Measurements from ENCODE around the gene MYO10.

MYO10 gene

DNA sequence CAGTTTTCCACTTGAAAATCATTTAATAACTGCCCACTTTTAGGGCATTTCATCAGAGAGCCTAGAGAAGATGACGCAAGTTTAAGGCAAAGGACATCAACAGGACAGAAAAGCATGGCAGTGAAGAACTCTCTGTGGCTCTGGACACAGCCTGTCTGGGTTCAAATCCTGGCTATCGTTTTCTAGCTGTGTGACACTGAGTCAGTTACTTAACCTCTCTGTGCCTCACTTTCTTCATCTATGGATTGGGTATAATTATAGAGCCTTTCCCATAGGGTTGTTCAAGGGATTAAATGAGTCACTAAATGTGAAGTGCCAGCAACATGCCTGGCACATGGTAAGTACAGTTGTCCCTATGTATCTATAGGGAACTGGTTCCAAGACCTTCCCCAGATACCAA is 6.7 kb downstream of the MYO10 start:
- no peaks in the 10 kb centered on the region for H3K4me1 ChIP-seq (ENCODE audit: control insufficient read depth, insufficient read depth, low read length)
- H3K36me3 ChIP-seq (ENCODE audit: control insufficient read depth in 2 of 2, insufficient read depth in 2 of 2, low read length in 2 of 2) = no peaks in the 10 kb centered on the region
- peaks cover 21 to 30% of the 10 kb centered on the region in 2 donors for H3K27me3 ChIP-seq (ENCODE audit: control insufficient read depth in 1 of 2, insufficient read depth in 2 of 2, low read length in 2 of 2)
- H3K27ac ChIP-seq (ENCODE audit: low read length) = no peak overlapping the region
- H3K9me3 ChIP-seq (ENCODE audit: control insufficient read depth in 2 of 2, low read length in 2 of 2) = no peaks in the 10 kb centered on the region
- no peak overlapping the region for H3K9ac ChIP-seq (ENCODE audit: low read length in 2 of 2)
- no peak overlapping the region for H3K4me3 ChIP-seq (ENCODE audit: low read length in 2 of 2)

DNA sequence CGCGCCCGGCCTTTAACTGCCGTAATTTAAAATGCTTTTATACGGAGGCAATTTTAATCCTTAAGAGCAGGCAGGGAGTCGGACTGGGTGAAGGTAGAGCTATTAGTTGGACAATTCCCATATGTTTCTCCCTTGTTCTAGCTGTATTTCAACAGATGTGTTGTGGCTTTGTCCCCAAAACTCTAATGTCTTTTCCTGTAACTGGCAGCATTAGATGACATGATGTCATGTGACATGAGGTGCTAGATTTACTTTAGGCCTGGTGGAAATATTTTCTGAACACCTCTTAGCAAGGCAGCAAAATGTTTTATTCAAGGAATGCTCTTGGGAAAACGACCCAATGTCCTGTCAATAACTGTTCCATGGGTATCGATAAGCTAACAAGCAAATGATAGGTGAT is 8.5 kb downstream of the MYO10 start:
- Histone ChIP-seq H3K27ac (ENCODE audit: low read length) (no peak overlapping the region), H3K9me3 (ENCODE audit: control insufficient read depth in 2 of 2, low read length in 2 of 2) (no peaks in the 10 kb centered on the region), H3K36me3 (ENCODE audit: control insufficient read depth in 2 of 2, insufficient read depth in 2 of 2, low read length in 2 of 2) (no peaks in the 10 kb centered on the region), H3K4me1 (ENCODE audit: control insufficient read depth, insufficient read depth, low read length) (no peaks in the 10 kb centered on the region), H3K9ac (ENCODE audit: low read length in 2 of 2) (no peak overlapping the region), H3K27me3 (ENCODE audit: control insufficient read depth in 1 of 2, insufficient read depth in 2 of 2, low read length in 2 of 2) (peaks cover 11 to 12% of the 10 kb centered on the region in 2 donors), H3K4me3 (ENCODE audit: low read length in 2 of 2) (no peak overlapping the region)

DNA sequence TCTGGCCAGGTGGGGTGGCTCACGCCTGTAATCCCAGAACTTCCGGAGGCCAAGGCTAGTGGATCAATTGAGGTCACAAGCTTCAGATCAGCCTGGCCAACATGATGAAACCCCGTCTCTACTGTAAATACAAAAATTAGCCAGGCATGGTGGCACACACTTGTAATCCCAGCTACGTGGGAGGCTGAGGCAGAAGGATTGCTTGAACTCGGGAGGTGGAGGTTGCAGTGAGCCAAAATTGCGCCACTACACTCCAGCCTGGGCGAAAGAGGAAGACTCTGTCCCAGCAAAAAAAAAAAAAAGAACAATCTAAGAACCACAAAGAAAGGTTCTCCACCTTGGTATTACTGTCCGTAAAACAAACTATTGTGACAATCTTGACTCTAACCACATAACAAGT is 9.7 kb downstream of the MYO10 start:
- Histone ChIP-seq H3K9me3 (ENCODE audit: control insufficient read depth in 2 of 2, low read length in 2 of 2) (no peaks in the 10 kb centered on the region), H3K27ac (ENCODE audit: low read length) (no peak overlapping the region), H3K9ac (ENCODE audit: low read length in 2 of 2) (no peak overlapping the region), H3K4me1 (ENCODE audit: control insufficient read depth, insufficient read depth, low read length) (no peaks in the 10 kb centered on the region), H3K4me3 (ENCODE audit: low read length in 2 of 2) (no peak overlapping the region), H3K36me3 (ENCODE audit: control insufficient read depth in 2 of 2, insufficient read depth in 2 of 2, low read length in 2 of 2) (no peaks in the 10 kb centered on the region), H3K27me3 (ENCODE audit: control insufficient read depth in 1 of 2, insufficient read depth in 2 of 2, low read length in 2 of 2) (peaks cover 2 to 5% of the 10 kb centered on the region in 2 donors)

DNA sequence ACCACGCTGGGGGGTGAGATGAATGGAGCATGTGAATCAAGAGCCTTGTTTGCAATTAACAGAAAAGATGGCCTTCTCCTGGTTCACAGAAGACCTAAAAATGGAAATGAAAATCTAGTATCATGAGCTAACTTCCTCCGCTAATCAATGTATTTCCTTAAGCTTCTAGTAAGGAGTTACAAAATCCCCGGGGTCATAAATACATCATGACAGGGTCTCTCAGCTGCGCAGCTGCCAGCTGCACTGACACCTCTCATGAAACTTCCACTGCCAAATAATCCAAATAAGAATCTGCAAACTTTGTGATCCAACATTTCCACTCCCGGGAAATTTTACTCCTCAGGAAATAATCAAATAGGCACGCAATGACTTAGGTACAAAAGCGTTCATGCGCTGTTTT is 11.9 kb downstream of the MYO10 start:
- no peak overlapping the region for H3K9ac ChIP-seq (ENCODE audit: low read length in 2 of 2)
- no peaks in the 10 kb centered on the region for H3K4me1 ChIP-seq (ENCODE audit: control insufficient read depth, insufficient read depth, low read length)
- no peak overlapping the region for H3K27ac ChIP-seq (ENCODE audit: low read length)
- H3K9me3 ChIP-seq (ENCODE audit: control insufficient read depth in 2 of 2, low read length in 2 of 2) = no peaks in the 10 kb centered on the region
- H3K36me3 ChIP-seq (ENCODE audit: control insufficient read depth in 2 of 2, insufficient read depth in 2 of 2, low read length in 2 of 2) = no peaks in the 10 kb centered on the region
- no peaks in the 10 kb centered on the region for H3K27me3 ChIP-seq (ENCODE audit: control insufficient read depth in 1 of 2, insufficient read depth in 2 of 2, low read length in 2 of 2)
- no peak overlapping the region for H3K4me3 ChIP-seq (ENCODE audit: low read length in 2 of 2)

DNA sequence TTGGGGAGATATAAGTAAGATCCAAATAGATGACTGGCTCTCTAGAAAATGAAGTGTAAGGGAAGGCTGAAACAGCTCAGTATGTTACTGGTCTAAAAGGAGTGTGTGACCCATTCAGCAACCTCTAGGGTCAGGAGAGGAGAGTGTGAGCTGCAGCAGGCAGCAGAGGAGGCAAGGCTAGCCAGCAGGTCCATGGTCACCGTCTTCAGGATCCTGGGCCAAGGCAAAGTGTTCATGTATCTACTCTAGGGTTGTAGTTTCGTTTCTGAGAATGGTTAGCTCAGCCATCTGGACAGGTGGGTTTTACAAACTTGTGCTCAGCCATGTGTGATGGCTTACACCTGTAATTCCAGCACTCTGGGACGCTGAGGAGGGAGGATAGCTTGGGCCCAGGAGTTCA is 13.7 kb downstream of the MYO10 start:
- H3K27ac ChIP-seq (ENCODE audit: low read length) = no peak overlapping the region

DNA sequence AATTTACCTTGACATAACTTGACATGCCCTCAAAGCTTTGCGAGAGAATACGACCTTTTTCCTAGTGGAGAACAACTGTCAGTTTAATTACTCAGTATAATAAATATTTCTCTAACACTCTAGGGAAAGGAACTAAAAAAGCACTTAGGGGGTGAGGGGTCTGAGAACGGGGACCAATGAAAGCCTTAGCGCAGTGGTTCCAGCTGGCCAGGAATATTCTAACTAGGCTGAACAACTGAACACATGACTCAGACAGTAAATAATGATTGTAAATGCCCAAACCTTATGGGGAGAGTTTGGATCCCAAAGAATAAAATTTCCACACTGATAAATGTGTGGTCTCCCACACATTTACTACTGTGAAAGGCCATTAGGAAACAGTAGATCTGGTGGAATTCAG is 14.9 kb downstream of the MYO10 start:
- Histone ChIP-seq H3K4me1 (ENCODE audit: control insufficient read depth, insufficient read depth, low read length) (no peaks in the 10 kb centered on the region), H3K4me3 (ENCODE audit: low read length in 2 of 2) (no peak overlapping the region), H3K27ac (ENCODE audit: low read length) (no peak overlapping the region), H3K36me3 (ENCODE audit: control insufficient read depth in 2 of 2, insufficient read depth in 2 of 2, low read length in 2 of 2) (no peaks in the 10 kb centered on the region), H3K9me3 (ENCODE audit: control insufficient read depth in 2 of 2, low read length in 2 of 2) (no peaks in the 10 kb centered on the region), H3K9ac (ENCODE audit: low read length in 2 of 2) (no peak overlapping the region), H3K27me3 (ENCODE audit: control insufficient read depth in 1 of 2, insufficient read depth in 2 of 2, low read length in 2 of 2) (no peaks in the 10 kb centered on the region)

More for the DNA sequence above, 13.7 kb downstream of the MYO10 start:
- Histone ChIP-seq H3K9ac (ENCODE audit: low read length in 2 of 2) (no peak overlapping the region), H3K4me3 (ENCODE audit: low read length in 2 of 2) (no peak overlapping the region), H3K36me3 (ENCODE audit: control insufficient read depth in 2 of 2, insufficient read depth in 2 of 2, low read length in 2 of 2) (no peaks in the 10 kb centered on the region), H3K9me3 (ENCODE audit: control insufficient read depth in 2 of 2, low read length in 2 of 2) (no peaks in the 10 kb centered on the region), H3K27me3 (ENCODE audit: control insufficient read depth in 1 of 2, insufficient read depth in 2 of 2, low read length in 2 of 2) (no peaks in the 10 kb centered on the region), H3K4me1 (ENCODE audit: control insufficient read depth, insufficient read depth, low read length) (no peaks in the 10 kb centered on the region)

DNA sequence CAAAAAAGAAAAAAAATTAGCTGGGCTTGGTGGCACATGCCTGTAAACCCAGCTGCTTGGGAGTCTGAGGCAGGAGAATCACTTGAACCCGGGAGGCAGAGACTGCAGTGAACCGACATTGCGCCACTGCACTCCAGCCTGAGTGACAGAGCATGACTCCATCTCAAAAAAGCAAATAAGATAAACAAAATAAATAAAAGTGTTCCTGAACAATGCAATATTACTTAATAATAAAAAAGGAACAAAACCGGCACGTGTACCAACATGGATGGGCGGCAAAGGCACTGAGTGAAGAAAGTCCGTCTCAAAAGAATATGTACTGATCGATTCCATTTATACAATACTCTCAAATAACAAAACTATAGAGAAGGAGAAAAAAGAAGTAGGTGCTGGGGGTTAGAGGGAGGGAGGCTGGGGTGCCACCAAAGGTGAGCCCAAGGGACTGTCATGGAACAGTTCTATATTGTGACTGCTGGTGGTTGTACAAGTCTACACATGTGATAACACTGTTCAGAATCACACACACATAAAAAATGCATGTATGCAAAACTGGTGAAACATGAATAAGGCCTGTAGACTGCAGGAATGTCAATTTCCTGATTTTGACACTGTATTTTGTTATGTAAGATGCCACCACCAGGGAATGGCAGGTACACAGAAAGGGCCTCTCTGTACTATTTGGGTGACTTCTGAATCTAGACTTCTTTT is 15.8 kb downstream of the MYO10 start:
- Histone ChIP-seq H3K4me1 (ENCODE audit: control insufficient read depth, insufficient read depth, low read length) (no peaks in the 10 kb centered on the region), H3K4me3 (ENCODE audit: low read length in 2 of 2) (no peak overlapping the region), H3K27me3 (ENCODE audit: control insufficient read depth in 1 of 2, insufficient read depth in 2 of 2, low read length in 2 of 2) (no peaks in the 10 kb centered on the region), H3K27ac (ENCODE audit: low read length) (no peak overlapping the region), H3K36me3 (ENCODE audit: control insufficient read depth in 2 of 2, insufficient read depth in 2 of 2, low read length in 2 of 2) (no peaks in the 10 kb centered on the region), H3K9ac (ENCODE audit: low read length in 2 of 2) (no peak overlapping the region), H3K9me3 (ENCODE audit: control insufficient read depth in 2 of 2, low read length in 2 of 2) (no peaks in the 10 kb centered on the region)

DNA sequence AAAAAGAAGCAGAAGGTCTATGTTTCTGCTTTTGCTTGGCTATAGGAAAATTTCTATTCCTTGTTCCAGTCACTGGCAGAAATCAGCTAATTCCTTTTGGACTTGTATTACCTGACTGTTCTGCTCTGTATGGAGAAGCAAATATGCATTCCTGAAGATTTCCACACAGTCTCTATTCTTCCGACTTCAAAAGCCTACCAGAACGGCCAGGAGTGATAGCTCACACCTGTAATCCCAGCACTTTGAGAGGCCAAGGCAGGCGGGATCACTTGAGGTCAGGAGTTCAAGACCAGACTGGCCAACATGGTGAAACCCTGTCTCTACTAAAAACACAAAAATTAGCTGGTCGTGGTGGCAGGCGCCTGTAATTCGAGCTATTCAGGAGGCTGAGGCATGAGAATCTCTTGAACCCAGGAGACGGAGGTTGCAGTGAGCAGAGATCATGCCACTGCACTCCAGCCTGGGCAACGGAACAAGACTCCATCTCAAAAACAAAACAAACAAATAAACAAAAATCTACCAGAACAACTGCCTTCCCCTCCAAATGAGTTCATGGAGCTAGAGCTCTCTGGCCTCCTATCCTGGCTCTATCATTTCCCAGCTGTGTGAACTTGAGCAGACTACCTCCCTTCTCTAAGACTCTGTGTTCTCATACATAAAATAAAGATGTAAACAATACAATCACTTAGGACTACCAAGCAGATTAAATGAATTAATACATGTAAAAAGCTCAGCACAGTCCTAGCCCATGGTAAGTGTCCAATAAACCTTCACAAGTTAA is 17.0 kb downstream of the MYO10 start:
- Histone ChIP-seq H3K27ac (ENCODE audit: low read length) (no peak overlapping the region), H3K9ac (ENCODE audit: low read length in 2 of 2) (no peak overlapping the region), H3K27me3 (ENCODE audit: control insufficient read depth in 1 of 2, insufficient read depth in 2 of 2, low read length in 2 of 2) (no peaks in the 10 kb centered on the region), H3K4me3 (ENCODE audit: low read length in 2 of 2) (no peak overlapping the region), H3K4me1 (ENCODE audit: control insufficient read depth, insufficient read depth, low read length) (no peaks in the 10 kb centered on the region), H3K9me3 (ENCODE audit: control insufficient read depth in 2 of 2, low read length in 2 of 2) (no peaks in the 10 kb centered on the region), H3K36me3 (ENCODE audit: control insufficient read depth in 2 of 2, insufficient read depth in 2 of 2, low read length in 2 of 2) (no peaks in the 10 kb centered on the region)

DNA sequence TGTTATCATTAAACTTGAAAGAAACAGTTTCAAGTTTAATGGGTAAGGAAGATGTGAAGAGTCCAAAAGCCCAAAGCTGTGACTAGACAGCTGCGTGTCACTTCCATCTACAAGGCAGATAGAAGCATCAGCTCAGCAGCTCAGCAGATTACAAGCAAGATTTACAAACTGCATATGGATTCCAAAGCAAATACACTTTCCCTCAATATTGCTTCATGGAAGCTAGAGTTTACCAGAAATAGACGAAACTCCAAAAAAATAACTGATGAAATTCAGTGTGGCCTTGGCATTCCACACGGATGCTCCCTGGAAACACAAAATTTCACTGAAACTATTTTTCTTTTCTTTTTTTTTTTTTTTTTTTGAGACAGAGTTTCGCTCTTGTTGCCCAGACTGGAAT is 17.9 kb downstream of the MYO10 start:
- no peaks in the 10 kb centered on the region for H3K27me3 ChIP-seq (ENCODE audit: control insufficient read depth in 1 of 2, insufficient read depth in 2 of 2, low read length in 2 of 2)
- H3K27ac ChIP-seq (ENCODE audit: low read length) = no peak overlapping the region

DNA sequence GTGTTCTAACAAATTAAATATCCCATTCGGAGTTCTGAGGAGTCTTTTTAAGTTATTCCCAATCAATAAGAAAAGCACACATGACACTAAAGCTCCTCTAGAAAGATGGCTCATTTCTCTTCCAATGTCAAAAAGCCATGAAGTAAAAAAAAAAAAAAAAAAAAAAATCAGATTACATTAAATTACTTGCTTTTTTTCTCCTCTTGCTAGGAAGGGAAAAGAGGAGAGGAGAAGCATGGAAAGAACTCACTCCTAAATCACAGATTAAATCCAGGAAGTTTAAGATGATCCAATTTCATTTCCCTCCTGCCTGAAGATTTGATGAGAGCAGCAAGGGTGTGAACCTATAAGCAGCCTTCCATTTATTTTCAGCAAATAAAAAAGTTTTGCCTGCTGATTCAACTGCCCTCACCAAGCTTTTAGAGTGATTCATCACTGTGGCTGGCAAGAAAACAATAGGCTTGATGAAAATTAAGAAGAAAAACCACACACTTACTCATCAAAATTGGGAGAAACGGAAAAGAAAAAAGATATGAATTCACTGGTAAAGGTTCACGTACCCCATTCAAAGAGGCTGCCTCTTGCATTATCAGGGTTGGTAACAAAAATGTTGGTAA is 19.7 kb downstream of the MYO10 start:
- Histone ChIP-seq H3K9ac (ENCODE audit: low read length in 2 of 2) (no peak overlapping the region), H3K4me1 (ENCODE audit: control insufficient read depth, insufficient read depth, low read length) (peaks cover 6% of the 10 kb centered on the region), H3K27ac (ENCODE audit: low read length) (no peak overlapping the region)

More for the DNA sequence above, 17.9 kb downstream of the MYO10 start:
- Histone ChIP-seq H3K9me3 (ENCODE audit: control insufficient read depth in 2 of 2, low read length in 2 of 2) (no peaks in the 10 kb centered on the region), H3K4me3 (ENCODE audit: low read length in 2 of 2) (no peak overlapping the region), H3K9ac (ENCODE audit: low read length in 2 of 2) (no peak overlapping the region), H3K36me3 (ENCODE audit: control insufficient read depth in 2 of 2, insufficient read depth in 2 of 2, low read length in 2 of 2) (no peaks in the 10 kb centered on the region), H3K4me1 (ENCODE audit: control insufficient read depth, insufficient read depth, low read length) (peaks cover 4% of the 10 kb centered on the region)

DNA sequence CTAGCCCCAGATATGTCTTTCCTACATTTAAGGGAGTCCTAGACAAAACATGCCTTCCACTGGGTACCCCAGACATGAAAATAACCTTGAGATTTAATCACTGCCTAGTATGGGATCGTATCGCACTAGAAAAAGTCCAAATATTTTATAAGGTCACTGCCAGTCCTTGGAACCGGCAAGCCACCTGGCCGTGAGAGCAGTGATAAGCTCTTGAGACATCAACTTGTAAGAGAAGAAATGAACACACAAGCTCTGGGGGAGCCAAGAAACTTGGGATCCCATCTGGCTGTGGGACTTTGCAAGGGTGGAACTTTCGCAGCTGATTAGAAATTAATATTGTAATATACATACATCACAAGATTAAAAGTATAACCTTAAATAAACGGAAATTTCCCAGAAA is 21.5 kb downstream of the MYO10 start:
- Histone ChIP-seq H3K27ac (ENCODE audit: low read length) (no peak overlapping the region), H3K9me3 (ENCODE audit: control insufficient read depth in 2 of 2, low read length in 2 of 2) (no peaks in the 10 kb centered on the region), H3K27me3 (ENCODE audit: control insufficient read depth in 1 of 2, insufficient read depth in 2 of 2, low read length in 2 of 2) (no peaks in the 10 kb centered on the region), H3K36me3 (ENCODE audit: control insufficient read depth in 2 of 2, insufficient read depth in 2 of 2, low read length in 2 of 2) (no peaks in the 10 kb centered on the region), H3K4me3 (ENCODE audit: low read length in 2 of 2) (no peak overlapping the region), H3K4me1 (ENCODE audit: control insufficient read depth, insufficient read depth, low read length) (peaks cover 6% of the 10 kb centered on the region), H3K9ac (ENCODE audit: low read length in 2 of 2) (no peak overlapping the region)

More for the DNA sequence above, 19.7 kb downstream of the MYO10 start:
- H3K9me3 ChIP-seq (ENCODE audit: control insufficient read depth in 2 of 2, low read length in 2 of 2) = no peaks in the 10 kb centered on the region
- H3K36me3 ChIP-seq (ENCODE audit: control insufficient read depth in 2 of 2, insufficient read depth in 2 of 2, low read length in 2 of 2) = no peaks in the 10 kb centered on the region
- no peaks in the 10 kb centered on the region for H3K27me3 ChIP-seq (ENCODE audit: control insufficient read depth in 1 of 2, insufficient read depth in 2 of 2, low read length in 2 of 2)
- H3K4me3 ChIP-seq (ENCODE audit: low read length in 2 of 2) = no peak overlapping the region
